ENCODE data around the gene RFX4. TPM values are rescaled to one million over a fixed set of nuclear protein-coding genes. Genes with fewer than 3 reads are reported as not detected.

The RFX4 gene
- total RNA-seq, 2 experiments from 2014 or later, result not detected

DNA sequence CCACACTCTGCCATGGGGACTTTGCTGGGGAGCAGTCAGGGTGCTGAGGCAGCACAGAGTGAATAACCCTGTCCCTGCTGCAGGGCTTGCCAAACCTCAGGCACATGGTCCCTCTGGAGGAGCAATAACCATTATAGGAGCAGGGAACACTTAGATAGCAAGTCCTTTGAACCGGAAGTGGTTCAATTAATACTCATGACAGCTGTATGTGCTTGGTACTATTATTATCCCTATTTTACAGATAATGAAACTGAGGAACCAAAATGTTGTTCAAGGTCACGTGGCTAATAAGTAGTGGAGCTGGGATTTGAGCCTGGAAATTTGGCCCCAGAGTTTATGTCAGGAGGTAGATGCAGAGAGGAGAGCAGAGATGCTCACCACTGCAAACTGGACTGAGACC is 49.0 kb downstream of the RFX4 start:
- no TSS peak for BruUV-seq (replicated peaks)
- Histone ChIP-seq H3K4me2 (ENCODE audit: low read length) (no peak overlapping the region), H2AFZ (ENCODE audit: low read length) (no peak overlapping the region), H3K36me3 (ENCODE audit: insufficient read depth, low read length) (no peaks in the 10 kb centered on the region), H3K9me2 (ENCODE audit: insufficient read depth, low read length) (no peaks in the 10 kb centered on the region), H3K79me2 (ENCODE audit: insufficient read depth, low read depth, low read length) (no peaks in the 10 kb centered on the region), H3K4me1 (ENCODE audit: insufficient read depth, low read length, poor library complexity, severe bottlenecking) (no peaks in the 10 kb centered on the region), H4K20me1 (ENCODE audit: insufficient read depth, low read length) (no peaks in the 10 kb centered on the region), H3K27ac (ENCODE audit: low read depth, low read length, poor library complexity, severe bottlenecking) (no peak overlapping the region), H3K4me3 (ENCODE audit: low read depth, low read length, poor library complexity, severe bottlenecking) (no peak overlapping the region), H3K9me3 (ENCODE audit: low read length) (no peaks in the 10 kb centered on the region)
- DNase-seq (ENCODE audit: low spot score), result no peak
- POLR2A ChIA-PET, result no interaction called here
- CTCF ChIA-PET (ENCODE audit: unreplicated experiment), result no interaction called here
- intact Hi-C loops (cut with micrococcal nuclease; ENCODE audit: unreplicated experiment), result no loop called here
- TF ChIP-seq, protein P1, sequence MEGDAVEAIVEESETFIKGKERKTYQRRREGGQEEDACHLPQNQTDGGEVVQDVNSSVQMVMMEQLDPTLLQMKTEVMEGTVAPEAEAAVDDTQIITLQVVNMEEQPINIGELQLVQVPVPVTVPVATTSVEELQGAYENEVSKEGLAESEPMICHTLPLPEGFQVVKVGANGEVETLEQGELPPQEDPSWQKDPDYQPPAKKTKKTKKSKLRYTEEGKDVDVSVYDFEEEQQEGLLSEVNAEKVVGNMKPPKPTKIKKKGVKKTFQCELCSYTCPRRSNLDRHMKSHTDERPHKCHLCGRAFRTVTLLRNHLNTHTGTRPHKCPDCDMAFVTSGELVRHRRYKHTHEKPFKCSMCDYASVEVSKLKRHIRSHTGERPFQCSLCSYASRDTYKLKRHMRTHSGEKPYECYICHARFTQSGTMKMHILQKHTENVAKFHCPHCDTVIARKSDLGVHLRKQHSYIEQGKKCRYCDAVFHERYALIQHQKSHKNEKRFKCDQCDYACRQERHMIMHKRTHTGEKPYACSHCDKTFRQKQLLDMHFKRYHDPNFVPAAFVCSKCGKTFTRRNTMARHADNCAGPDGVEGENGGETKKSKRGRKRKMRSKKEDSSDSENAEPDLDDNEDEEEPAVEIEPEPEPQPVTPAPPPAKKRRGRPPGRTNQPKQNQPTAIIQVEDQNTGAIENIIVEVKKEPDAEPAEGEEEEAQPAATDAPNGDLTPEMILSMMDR (conservative IDR thresholded peaks at IDR 0.05; ENCODE audit: low read length), result no peak
- no peak for TF ChIP-seq EZH2phosphoT487 (IDR thresholded peaks at IDR 0.05; ENCODE audit: borderline replicate concordance, low read depth, low read length)

DNA sequence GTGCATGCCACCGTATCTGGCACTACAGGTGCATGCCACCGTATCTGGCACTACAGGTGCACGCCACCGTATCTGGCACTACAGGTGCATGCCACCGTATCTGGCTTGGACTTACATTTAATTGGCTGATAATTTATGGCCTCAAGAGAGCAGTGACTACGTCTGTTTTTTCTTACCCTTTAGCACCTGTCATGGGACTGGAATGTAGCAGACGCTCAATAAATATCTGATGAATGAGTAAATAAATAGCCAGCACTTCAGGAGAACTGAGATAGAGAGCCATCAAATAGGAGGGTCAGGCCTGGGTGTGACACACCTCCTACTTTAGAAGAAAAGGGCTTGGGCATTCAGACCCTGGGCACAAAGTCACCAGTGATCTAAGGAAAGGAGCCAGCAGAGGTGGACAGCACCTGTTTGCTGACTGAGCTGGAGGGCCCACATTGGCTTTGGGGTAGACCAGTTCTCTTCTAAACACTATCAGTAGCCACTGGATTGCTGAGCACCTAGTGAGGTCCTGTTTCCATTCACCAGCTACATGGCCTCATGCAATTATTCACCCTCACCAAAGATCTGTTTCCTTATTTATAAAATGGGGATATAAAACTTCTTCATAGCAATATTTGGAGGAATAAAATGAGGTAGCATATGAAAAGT is 50.1 kb downstream of the RFX4 start:
- Histone ChIP-seq H2AFZ (ENCODE audit: low read length) (no peak overlapping the region), H3K4me3 (ENCODE audit: low read depth, low read length, poor library complexity, severe bottlenecking) (no peak overlapping the region), H3K79me2 (ENCODE audit: insufficient read depth, low read depth, low read length) (no peaks in the 10 kb centered on the region), H3K9me2 (ENCODE audit: insufficient read depth, low read length) (no peaks in the 10 kb centered on the region), H3K4me1 (ENCODE audit: insufficient read depth, low read length, poor library complexity, severe bottlenecking) (no peaks in the 10 kb centered on the region), H3K36me3 (ENCODE audit: insufficient read depth, low read length) (no peaks in the 10 kb centered on the region), H3K9me3 (ENCODE audit: low read length) (no peaks in the 10 kb centered on the region), H3K27ac (ENCODE audit: low read depth, low read length, poor library complexity, severe bottlenecking) (no peak overlapping the region), H4K20me1 (ENCODE audit: insufficient read depth, low read length) (no peaks in the 10 kb centered on the region), H3K4me2 (ENCODE audit: low read length) (no peak overlapping the region)
- ChIA-PET POLR2A (no interaction called here), CTCF (ENCODE audit: unreplicated experiment) (interaction anchor here (0.6 kb wide), 1 partner anchor 121 kb away, joined by 4 read pairs; no protein-coding TSS in a partner anchor)
- no TSS peak for BruUV-seq (replicated peaks)
- DNase-seq (ENCODE audit: low spot score), result no peak
- intact Hi-C loops (cut with micrococcal nuclease; ENCODE audit: unreplicated experiment), result no loop called here
- TF ChIP-seq EZH2phosphoT487 (IDR thresholded peaks at IDR 0.05; ENCODE audit: borderline replicate concordance, low read depth, low read length), result no peak
- TF ChIP-seq, protein P1 (conservative IDR thresholded peaks at IDR 0.05; ENCODE audit: low read length), result no peak

DNA sequence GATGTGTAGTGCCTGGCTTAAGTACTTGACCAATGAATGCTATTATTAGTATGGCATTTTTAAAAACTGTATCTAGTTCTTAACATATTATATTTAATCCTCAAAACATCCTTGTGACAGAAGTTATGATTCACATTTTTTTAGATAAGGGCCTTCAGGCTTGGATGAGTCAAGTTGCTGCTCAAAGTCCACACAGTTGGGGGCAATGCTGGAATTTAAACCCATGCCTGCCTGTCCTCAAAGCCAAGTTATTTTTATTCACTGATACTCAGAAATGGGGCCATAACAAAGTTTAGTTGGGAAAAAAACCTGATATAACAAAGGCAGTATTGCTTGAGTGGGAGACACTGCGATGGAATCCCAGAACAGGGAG is 50.6 kb downstream of the RFX4 start:
- Histone ChIP-seq H3K79me2 (ENCODE audit: insufficient read depth, low read depth, low read length) (no peaks in the 10 kb centered on the region), H3K4me2 (ENCODE audit: low read length) (no peak overlapping the region), H3K36me3 (ENCODE audit: insufficient read depth, low read length) (no peaks in the 10 kb centered on the region), H3K9me3 (ENCODE audit: low read length) (no peaks in the 10 kb centered on the region), H2AFZ (ENCODE audit: low read length) (no peak overlapping the region), H3K4me1 (ENCODE audit: insufficient read depth, low read length, poor library complexity, severe bottlenecking) (no peaks in the 10 kb centered on the region), H4K20me1 (ENCODE audit: insufficient read depth, low read length) (no peaks in the 10 kb centered on the region), H3K4me3 (ENCODE audit: low read depth, low read length, poor library complexity, severe bottlenecking) (no peak overlapping the region), H3K9me2 (ENCODE audit: insufficient read depth, low read length) (no peaks in the 10 kb centered on the region), H3K27ac (ENCODE audit: low read depth, low read length, poor library complexity, severe bottlenecking) (no peak overlapping the region)
- no peak for DNase-seq (ENCODE audit: low spot score)
- POLR2A ChIA-PET, result no interaction called here
- TF ChIP-seq, protein P1 (conservative IDR thresholded peaks at IDR 0.05; ENCODE audit: low read length), result no peak
- no peak for TF ChIP-seq EZH2phosphoT487 (IDR thresholded peaks at IDR 0.05; ENCODE audit: borderline replicate concordance, low read depth, low read length)
- CTCF ChIA-PET (ENCODE audit: unreplicated experiment), result no interaction called here
- intact Hi-C loops (cut with micrococcal nuclease; ENCODE audit: unreplicated experiment), result no loop called here
- no TSS peak for BruUV-seq (replicated peaks)
